Muscle of arm (tissue), 12 donors: ENCODE results near the gene SGCA. TPM values are rescaled to one million over a fixed set of nuclear protein-coding genes. Genes with fewer than 3 reads are reported as not detected.

Experiments
- DNase-seq: peaks from one replicate; pipeline ENCODE4 v3.0.0-alpha.2; 2013
- polyA plus RNA-seq, 12 donors: library from polyadenylated mRNA; unstranded; fragments of 120-200 nt; gene quantifications; one replicate each; pipeline ENCODE4 v1.2.1, GENCODE V29; 2013; ENCODE audit not compliant: insufficient read length in 12 of 12

SGCA gene
- polyA plus RNA-seq, 12 donors = 116 to 379 (median 260) TPM; not detected in 1

DNA sequence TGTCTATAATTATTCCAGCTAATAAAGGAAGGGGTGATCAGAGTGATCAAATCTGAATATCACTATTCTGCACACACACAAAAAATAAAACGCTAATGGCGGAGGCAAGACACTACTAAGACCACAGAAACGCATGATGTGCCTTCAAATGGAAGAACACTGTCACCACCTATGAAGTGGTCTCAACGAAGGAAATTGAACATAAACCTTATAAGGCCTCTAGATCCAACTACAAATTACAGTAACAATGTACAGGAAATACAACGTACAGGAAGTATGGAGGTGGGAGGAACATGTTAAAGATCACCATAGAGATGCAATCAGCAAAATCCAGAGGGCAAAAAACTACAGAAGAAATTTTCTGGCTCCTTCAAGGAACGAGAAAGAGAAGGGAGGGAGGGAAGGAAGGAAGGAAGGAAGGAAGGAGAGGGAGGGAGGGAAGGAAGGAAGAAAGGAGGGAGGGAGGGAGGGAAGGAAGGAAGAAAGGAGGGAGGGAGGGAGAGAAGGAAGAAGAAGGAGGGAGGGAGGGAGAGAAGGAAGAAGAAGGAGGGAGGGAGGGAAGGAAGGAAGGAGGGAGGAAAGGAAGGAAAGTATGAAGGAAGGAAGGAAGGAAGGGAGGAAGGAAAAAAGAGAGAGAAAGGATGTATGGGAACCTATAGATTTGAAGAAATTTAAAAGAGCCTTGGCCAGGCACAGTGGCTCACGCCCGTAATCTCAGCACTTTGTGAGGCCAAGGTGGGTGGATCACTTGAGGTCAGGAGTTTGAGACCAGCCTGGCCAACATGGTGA, 3.1 kb upstream of the SGCA start:
- no peak for DNase-seq

DNA sequence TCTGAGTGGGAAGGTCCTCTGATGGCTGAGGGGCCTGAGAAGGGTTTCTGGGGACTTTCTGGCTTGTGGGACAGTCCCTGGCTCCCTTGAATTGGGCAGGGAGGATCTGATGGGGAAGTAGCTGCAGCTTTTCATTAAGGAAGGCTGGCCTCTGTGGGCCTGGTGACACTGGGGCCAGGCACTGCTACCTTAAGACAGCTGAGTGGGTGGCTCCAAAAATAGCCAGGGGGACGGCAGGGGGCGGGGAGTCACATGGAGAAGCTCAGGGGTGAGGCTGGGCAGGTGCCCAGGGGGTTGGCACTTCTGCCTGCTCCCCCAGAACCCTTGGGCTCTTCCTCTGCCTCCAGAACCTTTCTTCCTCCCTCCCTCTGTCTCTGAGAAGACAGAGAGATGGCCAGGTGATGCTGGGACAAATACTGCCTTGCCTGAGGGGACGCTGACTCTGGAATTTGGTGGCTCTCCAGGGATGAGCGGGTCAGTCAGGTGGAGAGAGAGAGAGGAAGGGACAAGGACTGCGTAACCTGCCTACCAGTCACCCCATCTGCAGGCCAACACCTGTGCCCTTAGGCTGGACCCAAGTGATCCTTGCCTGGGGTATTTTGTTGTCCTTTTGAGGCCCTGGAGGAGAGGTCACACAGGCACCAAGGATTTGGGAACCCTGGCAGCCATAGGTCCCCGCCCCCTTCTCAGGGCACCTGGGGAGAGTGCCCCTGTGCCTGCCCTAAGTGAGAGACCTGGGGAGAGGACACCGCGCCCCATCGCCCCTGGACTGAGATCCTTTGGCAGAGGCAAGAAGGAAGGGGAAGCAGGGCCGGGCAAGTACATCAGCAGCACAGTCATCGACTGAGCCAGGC, 1.7 kb upstream of the SGCA start:
- no peak for DNase-seq

DNA sequence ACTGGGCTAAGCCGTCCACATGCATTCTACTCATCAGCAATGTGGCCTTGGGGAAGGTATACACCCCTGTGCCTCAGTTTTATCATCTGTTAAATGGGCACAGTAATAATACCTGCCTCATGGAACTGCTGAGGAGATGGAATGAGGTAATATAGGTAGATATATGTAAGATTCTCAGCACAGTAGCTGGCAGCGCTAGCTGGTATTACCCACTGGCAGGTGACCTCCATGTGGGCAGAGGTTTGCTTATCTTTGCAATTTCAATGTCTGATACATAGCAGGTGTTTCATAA, 1.2 kb upstream of the SGCA start:
- DNase-seq = no peak

DNA sequence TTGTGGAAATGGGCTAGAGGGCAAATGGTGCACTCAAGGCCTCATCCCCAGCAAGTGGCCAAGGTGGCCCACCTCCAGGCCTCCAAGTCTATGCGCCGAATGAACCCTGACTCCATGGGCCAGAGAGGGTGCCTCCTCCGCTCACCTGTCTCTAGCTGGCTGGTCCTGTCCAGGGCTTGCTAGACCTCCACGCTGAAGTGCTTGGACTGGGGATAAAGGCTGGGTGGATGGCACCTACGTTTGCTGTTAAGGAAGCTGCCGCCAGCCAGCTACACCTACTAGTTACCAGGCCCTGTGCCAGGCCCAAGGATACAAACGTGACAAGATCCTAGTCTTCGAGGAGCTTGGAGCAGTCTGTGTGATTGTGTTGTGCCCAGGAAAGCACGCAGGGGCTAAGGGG, 739 bp upstream of the SGCA start:
- no peak for DNase-seq

DNA sequence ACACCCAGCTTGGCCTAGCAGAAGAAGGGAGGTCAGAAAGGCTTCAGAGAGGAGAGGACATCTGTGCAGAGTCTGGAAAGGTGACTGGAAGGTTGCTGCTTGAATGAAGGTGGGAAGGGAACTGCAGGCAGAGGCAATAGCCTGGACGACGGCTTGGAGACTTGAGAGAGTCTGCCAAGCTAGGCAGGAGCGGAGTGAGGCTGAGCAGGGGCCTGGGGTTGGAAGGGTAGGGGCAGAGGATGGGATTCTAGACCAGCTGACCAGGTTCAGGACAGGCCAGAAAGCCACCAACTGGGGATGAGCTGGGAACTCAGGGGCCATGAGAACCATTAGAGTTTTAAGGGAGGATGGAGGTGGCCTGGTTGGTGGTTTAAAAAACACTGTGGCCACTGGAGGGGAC, 339 bp upstream of the SGCA start:
- no peak for DNase-seq

DNA sequence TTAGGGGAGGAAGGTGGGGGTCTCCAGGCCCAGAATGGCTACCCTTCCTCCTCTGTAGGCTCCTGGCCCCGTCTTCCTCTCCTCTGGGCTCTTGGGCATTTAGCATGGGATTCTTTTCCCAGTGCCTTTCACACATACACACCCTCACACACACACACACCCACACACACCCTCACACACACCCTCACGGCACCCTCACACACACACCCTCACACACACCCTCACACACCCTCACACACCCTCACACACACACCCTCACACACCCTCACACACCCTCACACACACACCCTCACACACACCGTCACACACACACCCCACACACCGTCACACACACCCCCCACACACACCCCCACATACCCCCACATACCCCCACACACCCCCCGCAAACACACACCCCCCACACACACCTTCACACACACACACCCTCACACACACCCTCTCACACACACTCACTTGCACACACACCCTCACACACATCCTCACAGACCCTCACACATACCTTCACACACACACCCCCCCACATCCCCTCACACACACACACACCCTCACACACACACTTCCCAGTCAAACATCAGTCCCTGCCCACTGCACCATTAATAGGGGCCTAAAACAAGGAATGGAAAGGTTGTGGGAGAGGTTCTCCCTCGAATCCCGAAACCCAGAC, 845 bp downstream of the SGCA start:
- DNase-seq = no peak

DNA sequence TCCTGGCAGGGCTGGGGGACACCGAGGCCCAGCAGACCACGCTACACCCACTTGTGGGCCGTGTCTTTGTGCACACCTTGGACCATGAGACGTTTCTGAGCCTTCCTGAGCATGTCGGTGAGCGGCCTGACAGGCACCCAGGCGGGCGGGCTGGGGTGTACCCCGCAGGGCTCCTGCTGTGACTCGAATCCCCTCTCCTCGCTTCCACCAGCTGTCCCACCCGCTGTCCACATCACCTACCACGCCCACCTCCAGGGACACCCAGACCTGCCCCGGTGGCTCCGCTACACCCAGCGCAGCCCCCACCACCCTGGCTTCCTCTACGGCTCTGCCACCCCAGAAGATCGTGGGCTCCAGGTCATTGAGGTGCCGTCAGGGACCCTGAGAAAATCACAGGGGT, 1.6 kb downstream of the SGCA start:
- no peak for DNase-seq

DNA sequence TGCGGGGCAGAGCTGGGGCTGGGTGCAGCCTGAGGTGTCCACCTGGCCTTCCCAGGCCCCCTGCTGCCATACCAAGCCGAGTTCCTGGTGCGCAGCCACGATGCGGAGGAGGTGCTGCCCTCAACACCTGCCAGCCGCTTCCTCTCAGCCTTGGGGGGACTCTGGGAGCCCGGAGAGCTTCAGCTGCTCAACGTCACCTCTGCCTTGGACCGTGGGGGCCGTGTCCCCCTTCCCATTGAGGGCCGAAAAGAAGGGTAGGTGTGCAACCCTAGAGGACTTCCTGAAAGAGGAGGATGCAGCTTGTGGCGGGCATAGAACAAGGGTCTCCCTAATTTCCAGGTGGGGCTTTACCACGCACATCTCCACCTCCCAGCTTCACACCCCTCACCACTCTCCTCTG, 2.5 kb downstream of the SGCA start:
- DNase-seq = no peak

DNA sequence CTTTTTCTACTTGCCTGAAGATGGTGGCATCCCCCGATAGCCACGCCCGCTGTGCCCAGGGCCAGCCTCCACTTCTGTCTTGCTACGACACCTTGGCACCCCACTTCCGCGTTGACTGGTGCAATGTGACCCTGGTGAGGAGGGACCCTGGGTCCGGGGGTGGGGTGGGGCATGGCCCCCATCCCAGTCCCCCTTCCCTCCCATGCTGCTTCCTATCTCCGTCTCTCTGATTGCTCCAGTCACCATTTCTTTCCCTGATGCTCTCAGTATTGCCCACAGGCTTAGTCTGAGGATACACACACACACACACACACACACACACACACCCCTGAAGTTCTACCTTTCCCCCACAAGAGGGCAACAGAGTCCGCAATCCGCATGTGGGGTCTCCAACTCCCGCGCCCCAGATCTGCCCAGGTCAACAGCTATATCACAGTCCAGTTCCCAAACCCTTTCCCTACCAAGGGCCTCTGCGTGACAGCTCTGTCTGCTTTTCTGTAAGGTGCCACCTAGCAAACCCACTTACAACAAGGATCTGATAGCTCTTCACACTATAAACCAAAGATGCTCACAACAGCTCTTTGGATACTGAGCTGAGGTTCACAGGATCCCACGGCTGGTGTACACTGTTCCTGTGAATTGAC, 3.4 kb downstream of the SGCA start:
- no peak for DNase-seq

DNA sequence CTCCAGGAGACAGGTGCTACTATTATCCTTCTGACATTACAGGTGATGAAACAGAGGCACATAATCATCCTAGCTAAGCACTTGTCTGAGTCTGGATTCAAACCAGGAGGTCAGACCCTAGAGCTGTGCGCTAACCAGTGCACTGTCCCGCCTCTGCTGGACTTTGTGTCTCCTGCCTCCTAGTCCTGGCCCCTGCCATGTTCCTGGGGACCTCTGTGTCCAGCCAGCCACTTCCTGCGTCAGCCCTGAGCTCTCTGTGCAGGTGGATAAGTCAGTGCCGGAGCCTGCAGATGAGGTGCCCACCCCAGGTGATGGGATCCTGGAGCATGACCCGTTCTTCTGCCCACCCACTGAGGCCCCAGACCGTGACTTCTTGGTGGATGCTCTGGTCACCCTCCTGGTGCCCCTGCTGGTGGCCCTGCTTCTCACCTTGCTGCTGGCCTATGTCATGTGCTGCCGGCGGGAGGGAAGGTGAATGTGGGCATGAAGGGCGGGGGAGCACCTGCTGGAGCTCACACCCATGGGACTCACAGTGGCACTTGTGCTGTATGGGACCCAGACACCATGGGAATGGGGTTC, 4.2 kb downstream of the SGCA start:
- no peak for DNase-seq

DNA sequence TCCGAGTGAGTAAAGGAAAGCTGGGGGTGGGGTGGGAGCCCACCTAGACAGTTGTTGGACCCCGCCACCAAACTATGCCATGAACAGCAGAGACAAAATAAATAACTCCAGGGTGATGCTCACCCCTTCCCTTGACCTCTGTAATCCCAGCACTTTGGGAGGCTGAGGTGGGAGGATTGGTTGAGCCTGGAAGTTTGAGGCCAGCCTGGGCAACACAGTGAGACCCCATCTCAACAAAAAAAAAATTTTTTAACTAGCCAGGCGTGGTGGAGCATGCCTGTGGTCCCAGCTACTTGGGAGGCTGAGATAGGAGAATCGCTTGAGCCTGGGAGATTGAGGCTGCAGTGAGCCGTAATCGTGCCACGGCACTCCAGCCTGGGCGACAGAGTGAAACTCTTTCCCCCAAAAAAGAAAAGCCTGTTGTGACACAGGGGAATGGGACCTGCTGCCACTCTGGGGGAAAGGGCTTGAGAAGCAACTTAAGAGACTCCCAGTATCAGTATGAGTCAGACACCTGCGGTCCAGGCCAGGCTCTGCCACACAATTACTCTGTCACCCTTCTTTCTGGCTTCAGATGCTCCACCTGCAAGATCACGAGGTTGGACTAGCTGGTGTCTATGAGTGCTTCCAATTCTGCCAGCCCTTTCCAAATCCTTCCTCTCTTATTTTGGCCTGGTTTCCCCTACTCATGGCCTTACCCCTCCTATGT, 5.0 kb downstream of the SGCA start:
- no peak for DNase-seq

DNA sequence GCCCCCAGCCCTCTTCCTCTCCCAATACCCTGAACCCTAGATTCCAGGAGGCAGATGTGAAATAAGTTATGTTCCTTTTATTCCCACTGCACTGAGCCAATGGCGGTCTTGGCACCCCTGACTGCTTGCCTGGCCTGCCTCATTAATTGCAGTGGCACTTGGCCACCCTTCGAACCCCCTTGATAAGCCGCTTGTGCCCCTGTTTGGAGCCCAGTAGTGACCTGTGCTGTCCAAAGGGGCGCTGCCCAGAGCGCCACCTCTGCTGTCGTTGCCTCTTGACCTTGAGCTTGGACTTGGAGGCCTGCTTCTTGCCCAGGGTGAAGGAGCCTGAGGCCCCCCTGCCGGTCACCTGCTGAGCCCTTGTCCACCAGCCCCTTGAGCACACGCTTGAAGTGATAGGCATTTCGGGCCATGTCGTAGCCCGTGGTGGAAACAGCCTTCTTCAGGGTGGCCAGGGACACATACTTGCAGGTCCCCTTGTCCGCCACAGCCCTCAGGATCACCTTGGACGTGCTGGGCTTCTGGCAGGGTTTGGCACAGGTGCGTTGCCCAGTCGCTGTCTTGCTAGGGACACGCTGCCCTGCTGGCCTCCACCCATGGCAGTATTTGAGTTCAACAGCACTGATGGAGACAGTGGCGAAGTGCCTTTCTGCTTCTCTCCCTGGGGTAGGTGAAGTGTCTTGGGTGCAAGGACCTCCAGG, 5.7 kb downstream of the SGCA start:
- no peak for DNase-seq

DNA sequence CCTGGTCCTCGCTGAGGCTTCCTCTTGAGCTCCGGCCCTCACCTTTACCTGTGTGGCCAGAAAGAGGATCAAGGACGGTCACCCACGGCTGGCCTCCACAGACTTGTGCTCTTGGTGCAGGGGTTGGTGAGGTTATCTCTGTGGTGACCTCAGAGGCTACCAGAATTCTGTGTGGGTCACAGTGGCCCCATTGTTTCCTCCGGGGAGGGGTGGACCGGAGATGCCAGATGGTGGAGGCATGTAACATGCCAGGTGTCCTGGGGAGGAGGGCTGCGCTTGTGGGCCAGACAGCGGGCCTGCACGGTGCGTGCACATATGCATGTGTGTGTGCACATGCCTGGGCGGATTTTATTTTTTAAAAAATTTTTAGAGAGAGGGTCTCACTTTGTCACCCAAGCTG, 6.3 kb downstream of the SGCA start:
- DNase-seq = no peak

DNA sequence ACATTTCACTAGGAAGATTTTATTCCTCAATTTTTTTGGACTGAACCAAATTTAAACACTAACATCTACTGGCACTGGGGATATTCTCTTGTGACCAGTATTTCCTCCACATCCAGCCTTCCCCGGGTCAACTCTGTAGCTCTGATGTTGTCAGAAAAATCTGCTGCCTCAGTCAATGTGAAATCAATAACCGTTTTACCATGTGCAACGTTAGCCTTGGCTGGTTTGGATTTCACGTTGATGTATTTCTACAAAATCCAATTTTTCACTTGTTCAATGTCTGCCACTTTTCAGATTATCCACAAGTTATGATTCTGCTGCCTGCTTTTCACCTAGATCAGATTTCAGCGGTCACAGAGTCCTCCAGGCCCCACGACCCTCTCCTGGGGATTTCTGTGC, 7.1 kb downstream of the SGCA start:
- no peak for DNase-seq

DNA sequence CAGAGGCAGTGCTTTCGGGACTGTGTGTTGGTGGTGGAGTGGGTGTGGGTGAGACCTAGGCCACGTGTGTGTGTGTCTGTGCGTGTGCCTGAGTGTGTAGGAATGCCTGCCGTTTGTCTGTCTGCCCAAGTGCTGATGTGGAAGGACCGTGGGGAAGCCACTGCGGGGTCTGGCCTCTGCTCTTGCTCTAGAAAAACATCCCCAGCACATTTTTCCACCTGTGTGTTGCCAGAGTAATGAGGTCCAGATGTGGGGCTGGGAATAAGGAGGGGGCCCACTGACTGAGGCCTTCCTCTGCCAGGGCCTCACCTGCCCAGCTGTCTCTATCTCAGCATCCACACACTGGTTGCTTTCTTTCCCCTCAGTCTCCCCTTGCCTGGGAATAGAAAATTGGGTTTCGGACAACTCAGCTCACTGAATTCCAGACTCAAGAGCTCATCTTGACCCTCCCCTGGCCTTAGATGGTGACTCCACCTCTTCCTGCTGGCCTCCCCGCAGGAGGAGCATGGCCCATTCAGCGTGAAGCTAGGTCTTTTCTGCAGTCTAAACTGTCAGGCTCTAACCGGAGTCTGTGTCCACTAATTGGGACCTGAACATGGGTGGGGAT, 7.6 kb downstream of the SGCA start:
- peak; percentile 92 for DNase-seq

DNA sequence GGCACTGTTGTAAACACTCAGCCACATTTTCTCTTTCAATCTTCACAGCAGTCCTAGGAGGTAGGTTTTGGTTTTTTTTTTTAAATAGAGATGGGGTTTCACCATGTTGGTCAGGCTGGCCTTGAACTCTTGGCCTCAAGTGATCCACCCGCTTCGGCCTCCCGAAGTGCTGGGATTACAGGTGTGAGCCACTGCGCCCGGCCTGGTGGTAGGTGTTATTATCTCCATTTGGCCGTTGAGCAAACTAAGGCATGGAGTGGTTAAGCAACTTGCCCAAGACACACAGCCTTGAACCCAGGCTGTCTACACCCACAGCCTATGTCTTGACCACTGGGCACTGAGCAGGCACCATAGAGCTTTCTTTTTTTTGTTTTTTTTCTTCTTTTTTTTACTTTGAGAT, 8.6 kb downstream of the SGCA start:
- DNase-seq = no peak

DNA sequence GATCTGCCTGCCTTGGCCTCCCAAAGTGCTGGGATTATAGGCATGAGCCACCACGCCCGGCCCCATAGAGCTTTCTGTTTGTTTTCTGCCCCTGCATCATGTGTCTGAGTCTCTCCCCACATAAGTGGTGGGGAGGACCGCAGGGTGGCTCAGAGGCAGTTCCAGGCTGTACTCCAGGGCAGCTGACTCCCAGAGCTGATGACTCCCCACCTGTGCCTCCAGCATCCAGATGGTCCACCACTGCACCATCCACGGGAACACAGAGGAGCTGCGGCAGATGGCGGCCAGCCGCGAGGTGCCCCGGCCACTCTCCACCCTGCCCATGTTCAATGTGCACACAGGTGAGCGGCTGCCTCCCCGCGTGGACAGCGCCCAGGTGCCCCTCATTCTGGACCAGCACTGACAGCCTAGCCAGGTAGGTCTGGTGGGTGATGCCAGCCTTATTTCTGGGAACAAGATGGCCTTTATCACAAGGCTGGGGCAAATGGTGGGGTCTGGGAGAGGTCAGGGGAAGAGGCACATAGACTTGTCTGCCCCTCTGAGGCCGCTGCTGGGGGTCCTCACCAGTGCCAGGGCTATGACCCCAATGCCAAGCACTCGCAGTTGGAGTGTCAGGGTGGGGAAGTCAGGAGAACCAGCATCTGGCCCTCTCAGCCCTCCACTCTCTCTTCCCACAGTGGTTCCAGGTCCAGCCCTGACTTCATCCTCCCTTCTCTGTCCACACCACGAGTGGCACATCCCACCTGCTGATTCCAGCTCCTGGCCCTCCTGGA, 9.4 kb downstream of the SGCA start:
- DNase-seq = no peak

DNA sequence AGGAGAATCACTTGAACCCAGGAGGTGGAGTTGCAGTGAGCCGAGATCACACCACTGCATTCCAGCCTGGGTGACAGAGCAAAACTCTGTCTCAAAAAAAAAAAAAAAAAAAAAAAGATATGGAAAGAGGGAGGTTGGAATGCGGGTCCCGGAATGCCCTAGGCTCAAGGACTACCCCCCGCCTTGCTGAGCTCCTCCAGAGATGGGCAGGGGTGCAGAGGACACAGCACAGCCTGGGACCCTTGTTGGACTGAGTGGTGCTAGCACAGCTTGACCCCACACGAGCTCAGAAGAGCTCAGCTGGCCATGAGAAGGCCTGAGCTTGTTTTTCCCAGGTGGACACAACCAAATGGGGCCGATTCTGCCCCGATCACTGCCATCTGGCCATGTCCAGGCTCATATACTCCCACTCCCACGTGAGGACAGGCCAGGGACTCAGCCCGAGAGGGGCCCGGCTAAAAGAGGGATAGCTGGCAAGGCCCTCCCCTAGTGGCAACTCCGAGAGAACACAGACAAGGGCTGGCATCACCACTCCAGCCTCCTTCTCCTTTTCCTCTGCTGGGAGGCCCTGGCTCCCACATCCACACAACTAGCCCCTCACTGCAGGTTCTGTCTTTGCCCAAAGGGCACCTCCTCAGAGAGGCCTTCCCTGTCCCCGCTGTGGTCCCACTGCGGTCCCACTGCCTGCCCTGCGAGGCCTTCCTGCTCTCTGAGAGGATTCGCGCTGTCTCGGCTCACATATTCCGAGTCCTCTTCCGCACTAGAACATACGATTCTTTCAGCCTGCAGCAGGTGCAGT, 11.0 kb downstream of the SGCA start:
- DNase-seq = no peak

DNA sequence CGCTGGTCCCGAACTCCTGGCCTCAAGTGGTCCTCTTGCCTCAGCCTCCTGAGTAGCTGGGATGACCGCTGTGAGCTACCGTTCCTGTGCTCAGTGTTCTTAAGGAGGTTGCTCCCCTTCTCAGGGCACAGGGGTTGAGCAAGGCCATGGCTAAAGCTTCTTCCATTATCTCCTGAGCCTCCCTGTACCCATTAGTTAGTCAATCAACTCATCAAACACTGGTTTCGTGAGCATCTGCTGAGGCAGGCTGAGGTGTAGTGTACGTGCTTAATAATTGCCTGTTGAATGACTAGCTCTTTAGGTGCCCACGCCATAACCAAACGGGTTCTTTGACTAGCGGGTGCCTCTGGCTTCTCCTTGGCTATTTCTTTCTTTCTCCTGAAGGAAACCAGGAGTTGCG, 11.7 kb downstream of the SGCA start:
- DNase-seq = no peak
